Posterior vena cava (tissue), 2 donors: ENCODE measurements around the gene GALNTL6. TPM values are rescaled to one million over a fixed set of nuclear protein-coding genes. Genes with fewer than 3 reads are reported as not detected.
"Not testable (repeated sequence)": the region's sequence is repeated elsewhere in the genome, so short reads cannot be mapped to it uniquely, and the experiment has no call there.

Experiments used
- DNase-seq: peaks from one replicate; pipeline ENCODE4 v3.0.0-alpha.2; 2020; ENCODE audit warnings: low spot score
- intact Hi-C, 2 donors: fragments of 100-400 bp; cut with DNase I; formaldehyde crosslinking; loops; one replicate each; pipeline versions ENCODE4 v1.14.1 to v1.14.2; 2022 to 2023
- total RNA-seq, 2 donors: library from RNA; stranded (reverse); fragmentation: NEBNext Ultra II Directional; extraction: Animal tissue kit (Norgen Biotek cat#: 25700); gene quantifications; one replicate each; pipeline ENCODE4 v1.2.1, GENCODE V29; 2021
- donor health status: DM: yes; HTN: yes; CAD: no.
- donor health status: DM: yes; HTN: yes; CAD: no.

GALNTL6 gene
- total RNA-seq, 2 donors from 2014 or later: not detected

DNA sequence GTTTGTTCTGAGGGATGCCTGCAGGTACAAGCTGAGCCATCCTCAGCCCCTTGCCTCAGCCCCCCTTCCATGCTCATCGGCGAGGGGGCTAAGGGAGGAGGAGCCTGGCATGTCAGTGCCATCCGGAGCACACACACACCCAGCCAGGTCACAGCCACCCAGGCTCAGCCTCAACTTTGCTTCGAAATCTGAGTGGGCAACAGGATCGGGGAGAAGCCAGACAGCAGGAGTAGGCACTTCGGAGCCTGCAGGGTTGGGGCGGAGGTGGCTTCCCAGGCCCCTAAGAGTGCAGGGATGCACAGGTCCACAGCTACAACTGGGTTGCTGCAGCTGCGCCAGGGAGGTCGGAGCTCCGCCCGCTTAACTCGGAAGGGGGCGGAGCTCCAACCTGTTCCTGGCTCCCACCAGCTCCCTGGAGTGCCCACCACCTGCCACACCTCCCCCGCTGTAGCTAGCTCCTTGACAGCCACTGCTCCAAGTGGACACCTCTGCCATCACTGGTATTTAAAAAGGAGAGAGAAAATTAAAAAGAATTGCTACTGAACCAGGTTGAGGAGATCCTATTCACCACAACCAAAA is 1162.5 kb downstream of the GALNTL6 start:
- intact Hi-C loops: no loop called here
- no peak for DNase-seq

DNA sequence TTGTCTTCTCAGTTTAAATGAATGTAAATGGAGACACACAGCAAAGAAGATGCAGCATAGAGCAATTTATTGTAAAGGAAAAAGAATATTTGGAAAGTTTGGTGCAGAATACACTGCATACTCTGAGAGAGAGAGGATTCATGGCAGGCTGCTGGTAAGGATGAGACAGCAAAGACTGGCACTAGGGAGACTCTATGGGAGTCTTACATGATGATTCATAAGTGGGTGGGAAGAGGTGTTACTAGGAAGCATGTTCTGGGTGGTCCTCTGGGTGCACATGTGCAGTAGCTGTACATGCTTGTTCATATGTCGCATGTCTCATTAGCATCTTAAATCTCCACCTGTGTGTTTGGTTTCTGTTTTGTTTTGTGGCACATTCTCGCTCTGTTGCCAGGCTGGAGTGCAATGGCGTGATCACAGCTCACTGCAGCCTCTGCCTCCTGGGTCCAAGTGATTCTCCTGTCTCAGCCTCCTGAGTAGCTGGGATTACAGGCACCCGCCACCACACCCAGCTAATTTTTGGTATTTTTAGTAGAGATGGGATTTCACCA is 1164.4 kb downstream of the GALNTL6 start:
- intact Hi-C loops, DNase-seq: not testable (repeated sequence)

DNA sequence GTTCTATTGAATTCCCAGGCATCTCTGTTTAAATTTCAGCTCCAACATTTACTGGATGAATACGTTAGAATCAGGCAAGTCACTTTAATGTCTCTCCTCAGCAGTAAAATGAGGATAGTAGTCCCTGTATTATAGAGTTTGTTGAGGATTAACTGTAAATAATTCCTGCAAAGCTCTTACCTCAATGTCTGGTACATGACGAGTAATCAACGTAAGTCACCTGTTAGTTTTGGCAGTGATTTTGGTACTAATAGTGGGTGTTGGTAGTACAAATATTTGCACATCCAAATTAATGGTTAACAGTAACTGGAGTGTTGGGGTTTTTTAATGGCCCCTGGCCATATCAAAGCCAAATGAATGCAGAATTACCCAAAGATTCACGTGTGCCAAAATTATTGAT is 1165.6 kb downstream of the GALNTL6 start:
- intact Hi-C loops: no loop called here
- no peak for DNase-seq

DNA sequence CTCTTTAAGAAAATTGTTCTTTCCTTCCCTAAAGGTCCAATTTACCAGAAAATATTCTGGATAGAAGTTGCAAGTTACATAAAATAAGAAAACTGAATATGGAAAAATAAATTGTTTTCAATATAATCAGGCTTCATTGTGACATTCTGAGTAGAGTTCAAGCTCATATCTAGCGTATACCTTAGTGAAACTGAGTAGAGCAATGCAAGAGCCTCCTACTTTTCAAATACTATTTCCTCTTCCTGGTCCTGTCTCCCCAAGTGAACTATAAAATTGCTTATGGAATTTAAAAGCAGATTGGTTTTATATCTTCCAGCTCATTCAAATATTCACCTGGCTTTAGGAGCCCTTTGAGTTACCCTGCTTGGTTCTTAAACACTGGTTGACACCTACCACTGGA is 1166.1 kb downstream of the GALNTL6 start:
- DNase-seq: no peak

DNA sequence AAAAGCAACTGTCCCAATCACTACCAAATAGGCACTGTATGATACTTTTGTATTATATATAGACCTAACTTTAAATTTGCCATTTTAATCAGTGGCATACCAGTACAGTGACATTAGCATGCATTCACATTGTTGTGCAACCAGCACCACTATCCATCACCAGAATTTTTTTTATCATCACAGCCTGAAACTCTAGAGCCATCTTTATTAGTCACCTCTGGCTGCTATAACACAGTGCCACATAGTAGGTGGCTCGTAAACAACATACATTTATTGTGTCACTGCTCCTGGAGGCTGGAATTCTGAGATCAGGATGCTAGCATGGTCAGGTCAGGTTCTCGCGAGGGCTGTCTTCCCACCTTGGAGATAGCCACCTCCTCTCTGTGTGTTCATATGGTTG is 1167.0 kb downstream of the GALNTL6 start:
- intact Hi-C loops: no loop called here
- DNase-seq: no peak

More for the DNA sequence above, 1166.1 kb downstream of the GALNTL6 start:
- intact Hi-C loops: no loop called here

DNA sequence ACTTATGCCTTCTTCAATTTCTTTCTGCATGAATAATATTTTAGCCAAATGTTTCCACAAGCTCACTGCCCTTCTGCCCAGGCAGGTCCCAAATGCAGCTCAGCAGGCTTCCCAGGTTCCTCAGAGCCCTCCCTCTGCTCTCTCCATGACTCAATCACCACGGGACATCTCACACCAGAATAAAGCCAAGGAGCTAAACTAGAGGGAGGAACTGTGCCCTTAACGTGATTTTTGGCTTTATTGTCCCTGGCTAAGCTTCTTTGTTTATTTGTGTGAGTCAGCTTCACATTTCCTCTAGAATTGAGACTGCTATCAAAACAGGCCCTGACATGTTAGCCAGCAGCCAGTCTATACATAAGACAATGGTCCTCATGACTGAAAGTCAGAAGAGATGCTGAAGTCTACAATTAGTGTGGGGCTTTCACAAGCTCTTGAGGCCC is 1169.0 kb downstream of the GALNTL6 start:
- intact Hi-C loops: no loop called here
- DNase-seq: no peak

DNA sequence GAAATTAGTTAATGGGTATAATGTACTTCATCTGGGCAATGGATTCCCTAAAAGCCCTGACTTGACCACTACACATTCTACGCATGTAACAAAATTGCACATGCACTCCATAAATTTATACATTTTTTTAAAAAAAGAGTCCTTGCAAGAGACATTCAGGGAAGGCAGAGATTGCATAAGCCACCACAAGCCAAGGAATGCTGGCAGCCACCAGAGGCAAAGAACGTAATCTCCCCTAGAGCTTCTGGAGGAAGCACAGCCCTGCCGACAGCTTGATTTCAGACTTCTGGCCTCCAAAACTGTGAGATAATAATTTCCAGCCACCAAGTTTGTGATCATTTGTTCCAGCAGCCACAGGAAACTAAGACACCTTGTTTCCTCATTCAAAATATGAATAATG is 1169.8 kb downstream of the GALNTL6 start:
- intact Hi-C loops: no loop called here

DNA sequence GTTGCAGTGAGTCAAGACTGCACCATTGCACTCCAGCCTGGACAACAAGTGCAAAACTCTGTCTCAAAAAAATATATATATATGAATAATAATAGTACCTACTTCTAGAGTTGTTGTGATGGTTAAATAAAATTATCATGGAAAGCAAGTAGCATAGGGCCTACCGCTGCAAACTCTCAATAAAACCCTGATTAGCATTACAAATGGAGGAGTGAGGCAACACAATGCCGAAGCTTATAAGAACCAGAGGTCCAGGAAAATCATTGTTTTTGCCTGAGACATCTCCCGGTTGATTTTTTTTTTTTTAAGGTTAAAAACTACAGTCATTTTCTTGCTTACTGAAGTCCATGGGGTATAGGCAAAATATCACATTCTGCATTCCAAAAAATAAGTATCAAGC is 1170.4 kb downstream of the GALNTL6 start:
- intact Hi-C loops: no loop called here
- no peak for DNase-seq

More for the DNA sequence above, 1169.8 kb downstream of the GALNTL6 start:
- DNase-seq: no peak

DNA sequence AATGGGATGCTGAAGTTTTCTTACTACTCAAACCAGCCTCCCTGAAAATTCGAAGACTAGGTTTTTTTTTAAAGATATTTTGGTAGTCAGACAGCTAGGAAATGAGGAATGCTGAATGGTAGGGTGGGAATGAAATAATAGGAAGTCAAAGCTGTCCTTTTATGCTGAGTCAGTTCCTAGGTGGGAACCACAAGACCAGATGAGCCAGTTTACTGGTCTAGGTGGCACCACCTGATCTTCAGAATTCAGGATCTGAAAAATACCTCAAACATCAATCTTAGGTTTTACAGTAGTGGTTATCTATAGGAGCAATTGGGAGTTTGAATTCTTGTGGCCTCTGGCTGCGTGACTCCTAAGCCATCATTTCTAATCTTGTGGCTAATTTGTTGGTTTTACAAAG is 1172.3 kb downstream of the GALNTL6 start:
- DNase-seq: no peak

DNA sequence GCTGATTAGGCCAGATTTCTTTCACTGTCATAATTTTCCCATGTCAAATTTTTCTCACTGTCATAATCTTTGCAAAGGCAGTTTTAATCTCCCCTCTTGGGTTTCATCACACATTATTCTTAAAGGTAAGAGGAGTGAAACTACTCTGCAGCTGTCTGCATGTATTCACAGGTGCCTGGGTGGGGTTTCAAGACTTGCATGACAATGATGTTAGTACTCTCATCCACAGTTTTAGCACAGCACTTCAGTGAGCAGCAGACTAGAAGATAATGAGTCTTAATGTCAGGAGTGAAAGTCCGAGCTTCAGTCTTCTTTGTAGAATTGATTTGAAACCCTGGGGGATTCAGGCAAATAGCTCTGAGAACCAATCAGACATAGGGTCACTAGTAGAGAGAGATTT is 1172.9 kb downstream of the GALNTL6 start:
- no peak for DNase-seq
- intact Hi-C loops: no loop called here

More for the DNA sequence above, 1172.3 kb downstream of the GALNTL6 start:
- intact Hi-C loops: no loop called here

DNA sequence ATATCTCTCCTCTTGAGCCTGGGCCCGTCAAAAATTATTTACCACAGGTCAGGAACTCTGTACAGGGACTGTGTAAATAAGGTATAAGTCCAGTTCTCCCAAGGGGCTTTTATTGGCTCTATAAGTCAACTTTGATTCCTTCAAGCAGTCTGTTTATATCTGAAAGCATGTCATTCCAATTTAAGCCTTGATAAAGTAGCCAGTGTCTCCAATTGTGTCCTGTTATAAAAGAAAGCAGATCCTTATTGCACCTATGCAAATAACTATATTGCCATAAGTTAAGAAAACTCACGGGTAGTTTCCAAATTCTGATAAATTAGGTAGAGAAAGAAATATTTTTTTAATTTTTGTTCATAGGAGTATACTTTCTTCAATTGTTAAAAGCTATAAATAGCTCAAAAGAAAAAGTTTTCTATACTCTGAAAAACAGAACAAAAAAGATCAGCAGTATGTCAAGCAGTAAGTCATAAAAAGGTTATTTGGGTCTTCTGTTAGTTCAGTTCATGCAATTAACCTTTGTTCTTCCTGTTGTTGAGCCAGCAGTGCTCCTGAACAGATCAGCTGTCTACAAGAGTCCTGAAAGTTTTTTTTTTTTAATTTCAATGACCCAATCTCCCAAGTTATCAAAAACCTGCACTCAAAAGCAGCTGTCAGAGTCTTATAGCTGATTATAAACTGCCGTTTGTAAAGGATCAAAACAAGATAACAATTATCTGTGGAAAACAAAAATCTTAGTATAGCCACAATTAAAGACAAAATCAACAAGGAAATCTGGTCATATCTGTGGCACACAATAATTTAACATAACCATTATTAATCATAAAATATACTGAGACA is 1177.0 kb downstream of the GALNTL6 start:
- DNase-seq: no peak

DNA sequence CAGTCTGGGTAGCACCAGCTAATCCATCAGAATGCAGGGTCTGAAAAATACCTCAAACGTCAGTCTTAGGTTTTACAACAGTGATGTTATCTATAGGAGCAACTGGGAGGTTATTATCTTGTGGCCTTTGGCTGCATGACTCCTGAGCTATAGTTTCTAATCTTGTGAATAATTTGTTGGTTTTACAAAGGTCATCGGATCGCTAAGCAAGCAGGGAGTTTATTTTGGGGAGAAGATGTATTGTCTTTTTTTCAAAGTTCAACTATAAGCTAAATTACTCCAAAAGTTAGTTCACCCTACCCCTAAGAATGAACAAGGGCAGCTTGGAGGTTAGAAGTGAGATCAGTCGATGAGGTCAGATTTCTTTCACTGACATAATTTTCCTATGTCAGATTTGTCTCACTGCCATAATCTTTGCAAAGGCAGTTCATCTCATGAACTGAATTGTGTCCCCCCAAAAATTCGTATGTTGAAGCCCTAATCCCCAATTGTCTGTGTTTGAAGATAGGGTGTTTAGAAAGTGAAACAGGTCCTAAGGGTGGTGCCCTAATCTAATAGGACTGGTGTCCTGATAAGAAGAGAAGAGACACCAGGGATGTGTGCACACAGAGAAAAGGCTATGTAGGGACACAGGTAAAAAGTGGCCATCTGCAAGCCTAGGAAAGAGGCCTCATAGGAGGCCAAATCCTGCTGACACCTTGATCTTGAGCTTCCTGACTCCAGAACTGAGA is 1179.6 kb downstream of the GALNTL6 start:
- intact Hi-C loops: no loop called here
- no peak for DNase-seq

More for the DNA sequence above, 1177.0 kb downstream of the GALNTL6 start:
- intact Hi-C loops: no loop called here

DNA sequence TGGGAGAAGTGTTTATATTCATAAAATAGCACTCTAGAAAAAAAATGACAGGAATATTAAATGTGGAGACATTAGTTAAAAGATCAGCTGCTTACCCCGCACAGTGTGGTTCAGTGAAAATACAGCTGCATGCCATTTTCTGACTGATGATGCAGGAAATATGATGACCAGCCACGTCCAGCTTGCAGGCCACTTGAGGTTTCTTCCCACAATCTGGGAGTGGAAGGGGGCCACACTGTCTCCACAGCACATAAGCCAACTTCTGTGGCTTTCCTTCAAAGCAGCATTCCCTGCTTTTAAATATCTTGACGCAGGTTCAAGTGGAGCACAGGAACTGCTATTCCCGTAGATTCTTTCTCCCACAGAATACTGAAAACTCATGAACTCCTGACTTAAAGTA is 1182.0 kb downstream of the GALNTL6 start:
- no peak for DNase-seq
- intact Hi-C loops: no loop called here

DNA sequence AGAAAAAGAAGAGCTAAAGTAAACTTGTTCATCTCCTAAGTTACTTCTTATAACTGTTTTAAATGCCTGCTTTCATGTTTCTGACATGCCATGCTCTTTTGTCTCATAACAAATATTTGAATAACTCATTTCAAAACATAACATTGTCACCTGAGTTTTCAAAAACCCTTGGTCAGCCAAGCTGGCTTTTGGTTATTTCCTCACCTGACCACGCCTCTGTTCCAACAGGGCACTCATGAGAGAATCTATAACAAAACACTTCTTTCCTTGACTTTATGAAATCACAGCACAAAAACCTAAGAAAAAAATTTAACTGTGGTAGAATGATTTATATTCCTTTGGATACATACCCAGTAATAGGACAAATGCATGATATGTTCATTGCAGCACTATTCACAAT is 1182.5 kb downstream of the GALNTL6 start:
- DNase-seq: no peak
- intact Hi-C loops: no loop called here

DNA sequence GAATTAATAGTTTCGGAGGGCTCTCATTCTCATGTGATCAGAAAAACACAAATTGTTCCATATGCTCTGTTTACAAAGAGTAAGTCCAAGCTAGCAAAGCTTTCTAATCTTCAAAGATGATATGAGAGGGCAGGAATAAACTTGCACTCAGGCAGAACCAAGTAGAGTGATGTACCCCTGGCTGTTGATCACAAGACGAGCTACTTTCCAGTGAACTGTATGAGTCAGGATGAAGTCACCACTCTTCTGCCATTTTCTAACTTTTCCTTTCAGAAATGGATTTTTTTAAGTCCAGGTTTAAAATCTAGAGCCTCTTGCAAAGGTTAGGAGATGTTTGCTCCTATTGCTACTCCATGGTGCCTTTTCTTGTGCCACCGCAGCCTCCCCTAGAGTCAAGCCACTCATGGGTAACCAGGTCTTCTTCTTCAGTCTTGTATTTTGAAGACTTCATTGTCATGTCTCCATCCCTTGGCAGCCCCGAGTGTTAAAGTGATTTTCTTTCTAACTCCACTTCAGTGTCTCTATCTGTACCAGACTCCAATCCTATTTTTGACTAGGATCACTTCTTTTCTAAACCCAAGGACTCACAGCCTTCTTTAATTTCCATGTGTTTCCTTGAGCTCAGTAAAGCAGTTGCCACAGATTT is 1183.5 kb downstream of the GALNTL6 start:
- no peak for DNase-seq
- intact Hi-C loops: no loop called here

DNA sequence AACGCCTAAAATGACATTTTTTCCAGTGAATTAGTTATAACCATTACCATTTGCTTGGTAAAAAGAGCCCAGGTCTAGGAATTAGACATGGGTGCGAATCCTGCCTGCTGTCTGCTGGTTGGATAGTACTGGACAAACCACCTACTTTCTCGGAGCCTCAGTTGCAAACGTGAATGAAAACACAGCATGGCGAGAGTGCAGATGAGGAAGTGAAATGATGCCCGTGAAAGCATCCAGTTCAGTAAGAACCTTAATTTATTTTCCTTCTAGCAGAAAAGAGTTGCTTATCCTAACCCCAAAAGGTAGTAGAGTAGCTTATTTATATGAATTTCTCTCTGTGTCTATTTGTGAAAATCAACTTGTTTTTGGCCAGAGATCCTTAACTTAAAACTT is 1184.0 kb downstream of the GALNTL6 start:
- intact Hi-C loops: no loop called here
- DNase-seq: no peak

DNA sequence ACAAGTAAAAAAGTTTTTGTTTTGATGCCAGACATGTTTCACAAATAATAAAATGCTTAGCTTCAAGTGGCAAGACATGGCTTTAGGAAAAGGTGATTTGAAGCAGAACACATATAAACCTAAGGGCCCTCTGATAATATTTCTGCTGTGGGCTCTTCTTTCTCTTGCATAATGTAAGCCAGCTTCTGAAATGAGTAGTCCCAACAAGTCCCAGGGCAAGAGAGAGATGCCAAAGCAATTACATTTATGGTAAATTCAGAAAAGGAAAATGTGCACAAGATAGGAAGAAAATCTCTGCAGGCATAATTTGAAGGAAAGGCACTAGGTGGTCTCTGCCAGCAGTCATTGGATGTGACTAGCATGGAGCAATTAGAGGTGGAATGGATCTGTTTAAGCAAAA is 1184.7 kb downstream of the GALNTL6 start:
- intact Hi-C loops: no loop called here
- DNase-seq: no peak

DNA sequence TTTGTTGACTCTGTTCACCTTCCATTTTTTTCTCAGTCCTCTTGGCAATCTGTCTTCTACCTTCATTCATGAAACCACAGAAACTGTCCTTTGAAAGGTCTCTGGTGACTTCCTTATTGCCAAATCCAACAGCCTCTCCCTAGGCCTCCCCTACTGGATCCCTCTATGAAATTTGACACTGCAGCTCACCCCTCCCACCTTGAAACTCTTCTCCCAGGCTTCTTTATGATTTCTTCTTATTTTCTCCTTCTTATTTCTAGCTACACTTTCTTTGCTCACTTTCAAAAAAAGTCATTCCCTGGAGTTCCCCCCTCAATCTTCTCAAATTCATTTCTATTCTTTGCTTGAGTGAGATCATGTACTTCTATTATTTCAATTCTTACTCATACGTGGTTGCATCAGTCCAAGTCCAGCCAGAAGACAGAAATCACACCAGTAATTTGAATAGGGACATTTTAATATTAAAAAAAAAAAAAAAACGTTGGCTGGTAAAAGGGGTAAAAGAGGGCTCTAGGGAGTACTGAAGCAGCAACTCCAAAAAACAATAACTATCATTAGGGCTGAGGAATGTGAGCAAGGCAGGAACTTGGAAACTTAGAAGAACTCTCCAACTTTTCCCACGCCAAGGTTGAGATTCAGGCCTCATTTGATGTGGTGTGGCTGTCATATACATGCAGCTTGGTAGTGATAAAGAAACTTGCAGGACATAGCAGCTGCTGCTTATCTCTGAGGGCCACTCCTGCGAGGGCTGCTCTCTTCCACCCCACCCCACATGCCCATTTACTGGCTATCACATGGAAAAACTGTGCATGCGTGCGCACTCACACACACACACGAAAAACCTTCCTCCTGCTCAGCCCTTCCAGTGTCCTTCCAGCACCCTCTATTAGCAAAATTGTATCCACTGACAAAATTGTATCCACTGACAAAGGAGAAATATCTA is 1185.6 kb downstream of the GALNTL6 start:
- intact Hi-C loops: no loop called here
- no peak for DNase-seq
